Stimulated activated CD8-positive, alpha-beta memory T cell treated with anti-CD3 and anti-CD28 coated beads, Interleukin-15, amount 100 ng/mL, for 48 hours (primary cell): Measurements from ENCODE around the gene DDX10.

ENCODE experiments used
- DNase-seq, 2 donors: peaks; one replicate each; pipeline ENCODE4 v3.0.0-alpha.2; 2020; ENCODE audit warnings: low read depth in 2 of 2

The DDX10 gene

GRCh38 chr11:108938604-108939003 lies 273.7 kb downstream of the DDX10 start:
- DNase-seq = no peak

GRCh38 chr11:108939135-108939534 lies 274.3 kb downstream of the DDX10 start:
- DNase-seq = no peak

GRCh38 chr11:108943853-108944252 lies 279.0 kb downstream of the DDX10 start:
- DNase-seq = no peak

GRCh38 chr11:108944471-108945178 lies 279.8 kb downstream of the DDX10 start:
- no peak for DNase-seq

- DNase-seq = no peak
Measured at GRCh38 chr11:108945341-108945740, 280.5 kb downstream of the DDX10 start.

- DNase-seq = no peak
Measured at GRCh38 chr11:108947654-108948570, 283.0 kb downstream of the DDX10 start.

- DNase-seq = no peak
Measured at GRCh38 chr11:108958368-108959104, 293.7 kb downstream of the DDX10 start.

- DNase-seq = no peak
Measured at GRCh38 chr11:108959105-108959761, 294.4 kb downstream of the DDX10 start.

GRCh38 chr11:108959874-108960273 lies 295.0 kb downstream of the DDX10 start:
- no peak for DNase-seq

GRCh38 chr11:108960501-108960900 lies 295.6 kb downstream of the DDX10 start:
- no peak for DNase-seq

GRCh38 chr11:108961095-108961494 lies 296.2 kb downstream of the DDX10 start:
- DNase-seq = no peak

GRCh38 chr11:108963118-108963517 lies 298.2 kb downstream of the DDX10 start:
- DNase-seq = no peak

- DNase-seq = no peak
Measured at GRCh38 chr11:108965306-108966001, 300.6 kb downstream of the DDX10 start.

- no peak for DNase-seq
Measured at GRCh38 chr11:108966206-108966605, 301.3 kb downstream of the DDX10 start.

GRCh38 chr11:108966978-108967377 lies 302.1 kb downstream of the DDX10 start:
- no peak for DNase-seq

GRCh38 chr11:108967571-108967970 lies 302.7 kb downstream of the DDX10 start:
- DNase-seq = no peak

- no peak for DNase-seq
Measured at GRCh38 chr11:108970221-108970991, 305.5 kb downstream of the DDX10 start.

- DNase-seq = no peak
Measured at GRCh38 chr11:108973402-108974162, 308.7 kb downstream of the DDX10 start.

- no peak for DNase-seq
Measured at GRCh38 chr11:108975026-108975425, 310.2 kb downstream of the DDX10 start.
